Activated T-helper 1 cell treated with Interleukin-2 at 50 U/mL for 16 hours (primary cell): ENCODE measurements around the gene STK24.

Source experiments
- DNase-seq: peaks from one replicate; pipeline ENCODE4 v3.0.0-alpha.2; 2020; ENCODE audit warnings: low read depth

The STK24 gene

DNA sequence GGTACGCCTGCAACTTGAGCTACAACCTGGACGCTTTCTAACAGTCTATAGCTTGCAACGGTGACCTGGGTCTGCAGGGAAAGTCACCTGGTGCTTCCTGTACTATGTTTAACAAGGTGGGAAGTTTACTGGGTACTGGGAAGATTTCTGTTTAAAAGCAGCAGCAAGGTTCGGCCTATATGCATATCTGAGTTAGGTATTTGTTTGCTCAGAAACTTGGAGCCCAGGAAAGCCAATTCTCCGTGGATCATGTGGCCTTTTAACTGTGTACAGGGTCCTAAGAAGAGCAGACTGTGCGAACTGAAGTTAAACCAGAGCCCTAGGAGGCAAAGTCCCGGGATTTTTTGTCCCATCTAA lies 103.1 kb downstream of the STK24 start:
- no peak for DNase-seq

DNA sequence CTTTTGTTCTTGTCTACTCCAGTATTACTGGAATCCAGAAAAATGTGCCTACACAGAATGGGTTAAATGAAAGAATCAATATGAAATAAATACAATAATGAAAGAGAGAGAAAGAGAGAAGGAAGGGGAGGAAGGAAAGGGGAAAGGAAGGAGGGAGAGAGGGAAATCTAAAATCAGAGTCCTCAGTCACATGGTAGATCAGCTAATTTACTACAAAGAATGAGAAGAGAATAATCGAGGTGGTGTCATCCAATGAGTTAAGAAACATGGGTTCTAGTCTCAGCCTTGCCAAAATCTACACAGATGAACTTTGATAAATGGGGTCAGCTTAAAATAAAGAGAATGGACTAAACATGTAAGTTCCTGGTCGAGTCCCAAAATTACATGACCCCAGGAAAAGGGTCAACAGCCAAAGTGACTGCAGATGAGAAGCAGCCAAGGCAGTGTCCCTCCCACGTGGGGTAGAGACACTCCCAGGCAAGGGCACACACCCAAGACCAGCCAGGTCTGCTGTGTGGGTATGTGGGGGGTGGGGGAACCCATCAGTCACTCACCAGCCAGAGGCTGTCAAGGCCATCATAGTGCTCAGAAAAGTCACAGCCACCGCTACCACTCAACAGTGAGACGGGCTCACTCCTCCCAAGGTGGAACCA lies 103.6 kb downstream of the STK24 start:
- DNase-seq = no peak

DNA sequence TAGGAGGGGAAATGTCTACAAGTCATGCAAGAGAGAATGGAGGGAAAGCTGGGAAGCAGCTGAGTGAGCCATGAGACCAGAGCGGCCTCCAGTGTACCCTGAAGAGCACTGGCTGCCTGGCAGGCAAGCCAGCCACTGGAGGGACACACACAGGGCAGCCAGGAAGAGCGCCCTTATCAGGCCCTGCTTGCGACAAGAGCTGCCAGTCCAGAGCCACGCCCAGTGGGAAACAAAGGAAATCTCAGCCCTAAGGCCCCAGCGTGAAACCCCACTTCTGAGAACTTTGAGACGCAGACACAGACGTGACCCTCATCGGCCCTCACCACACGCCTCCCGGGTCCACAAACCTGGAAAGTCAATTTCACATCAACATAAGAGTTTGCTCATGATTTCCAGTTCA lies 105.0 kb downstream of the STK24 start:
- no peak for DNase-seq

DNA sequence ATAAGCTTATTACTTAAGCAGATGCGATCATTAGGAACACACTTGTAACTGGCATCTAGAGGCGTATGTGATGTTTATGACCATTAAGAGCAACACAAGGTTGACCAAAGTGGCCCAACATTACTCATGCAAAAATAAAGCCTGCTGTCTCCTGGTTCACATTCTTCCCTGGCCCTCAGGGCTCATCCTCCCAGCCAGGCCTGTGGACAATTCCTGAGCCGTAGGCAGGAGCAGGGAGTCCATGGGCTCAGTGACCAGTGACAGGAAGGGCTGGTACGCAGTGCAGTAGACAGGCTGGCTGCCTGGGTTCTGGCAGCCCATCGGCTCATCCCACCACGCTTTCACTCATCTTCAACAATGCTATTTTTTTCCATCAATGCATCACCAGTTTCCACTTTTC lies 106.0 kb downstream of the STK24 start:
- DNase-seq = no peak

DNA sequence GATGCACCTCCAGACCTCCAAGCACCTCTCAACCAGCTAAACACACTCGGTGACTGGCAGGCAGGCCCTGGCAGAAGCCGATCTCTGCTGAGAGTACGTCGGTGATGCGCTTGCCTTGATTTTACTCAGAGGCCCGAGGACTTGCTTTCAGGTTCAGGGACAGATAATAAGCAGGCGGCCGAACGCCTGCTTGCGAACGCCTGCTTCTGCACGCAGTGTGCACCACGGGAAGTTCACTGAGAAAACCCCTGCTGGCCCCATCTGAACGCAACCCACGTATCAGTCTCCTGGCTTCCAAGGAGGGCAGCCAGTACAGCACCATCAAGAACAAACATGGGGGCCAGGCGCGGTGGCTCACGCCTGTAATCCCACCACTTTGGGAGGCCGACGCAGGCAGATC lies 108.0 kb downstream of the STK24 start:
- DNase-seq = no peak

DNA sequence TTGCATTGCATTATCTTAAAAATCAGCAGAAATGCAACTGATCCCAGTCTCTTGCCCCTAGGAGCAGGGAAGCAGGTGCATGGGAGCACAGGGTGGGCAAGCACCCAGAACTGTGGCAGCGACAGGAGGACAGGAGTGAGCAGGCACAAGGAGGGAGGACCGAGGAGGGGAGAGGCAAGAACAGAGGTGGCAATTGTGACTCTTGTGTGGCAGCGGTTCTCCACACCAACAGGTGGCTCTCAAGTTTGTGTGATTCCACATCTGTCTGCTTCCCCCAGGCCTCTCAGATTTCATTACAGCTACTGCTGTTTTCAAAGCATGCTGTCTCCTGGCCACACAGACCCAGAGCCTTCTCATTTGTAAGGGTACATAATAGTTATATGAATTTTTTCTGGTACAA lies 108.5 kb downstream of the STK24 start:
- DNase-seq = no peak

DNA sequence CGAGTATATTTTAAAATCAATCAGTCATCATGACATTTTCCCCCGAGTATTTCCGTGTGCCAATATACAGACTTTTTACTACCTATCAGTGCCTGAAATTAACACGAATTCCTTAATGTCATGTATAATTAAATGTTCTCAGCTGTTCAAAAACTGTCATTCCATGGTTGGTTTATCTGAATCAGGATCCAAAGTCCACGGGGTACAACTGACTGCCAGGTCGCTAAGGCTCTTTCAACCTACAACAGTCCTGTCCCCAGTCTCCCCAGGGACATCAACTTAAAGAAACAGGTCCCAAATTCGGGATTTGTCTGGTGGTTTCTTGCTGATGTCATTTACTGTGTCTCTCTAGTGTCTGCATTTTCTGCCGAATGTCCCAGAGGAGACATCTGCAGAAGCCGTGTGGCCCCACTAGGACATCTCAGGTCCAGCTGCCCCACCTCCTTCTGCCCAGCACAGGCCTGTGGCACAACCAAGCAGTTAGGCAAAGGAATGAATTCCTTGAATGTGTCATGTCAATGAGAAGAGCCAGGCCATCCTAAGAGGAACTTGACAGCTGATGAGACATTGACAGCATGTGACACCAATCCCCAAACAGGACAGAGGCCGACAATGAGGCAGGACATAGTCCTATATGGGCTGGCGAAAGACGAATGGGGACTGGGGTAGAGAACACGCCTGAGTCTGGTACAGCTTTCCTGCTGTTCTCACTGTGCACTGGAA lies 109.5 kb downstream of the STK24 start:
- no peak for DNase-seq

DNA sequence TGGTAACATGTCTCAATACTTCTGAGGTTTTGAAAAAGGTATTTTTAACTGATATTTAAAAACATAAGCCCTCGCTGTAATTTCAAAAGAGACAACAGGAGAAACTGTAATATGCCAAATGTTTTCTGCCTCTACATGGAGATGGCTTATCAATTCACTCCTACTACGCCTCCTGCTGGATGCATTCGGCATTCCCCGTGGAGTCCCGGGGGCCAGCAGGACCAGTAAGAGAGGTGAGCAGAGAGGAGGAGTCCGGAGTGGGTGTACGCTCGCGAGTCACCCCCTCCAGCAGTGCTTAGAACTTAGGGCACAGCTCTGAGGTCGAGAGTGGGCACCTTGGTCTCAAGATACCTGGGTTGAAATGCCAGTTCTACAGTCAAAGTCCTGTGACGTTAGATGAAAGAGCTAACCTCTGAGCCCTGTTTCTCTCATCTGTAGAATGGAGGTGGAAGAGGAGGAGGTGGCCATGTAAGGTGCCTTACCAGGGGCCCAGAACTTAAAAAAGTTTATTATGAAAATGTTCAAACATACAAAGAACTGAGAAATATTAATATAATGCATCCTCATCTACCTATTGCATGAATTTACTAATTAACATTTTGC lies 110.2 kb downstream of the STK24 start:
- DNase-seq = peak; percentile 19

DNA sequence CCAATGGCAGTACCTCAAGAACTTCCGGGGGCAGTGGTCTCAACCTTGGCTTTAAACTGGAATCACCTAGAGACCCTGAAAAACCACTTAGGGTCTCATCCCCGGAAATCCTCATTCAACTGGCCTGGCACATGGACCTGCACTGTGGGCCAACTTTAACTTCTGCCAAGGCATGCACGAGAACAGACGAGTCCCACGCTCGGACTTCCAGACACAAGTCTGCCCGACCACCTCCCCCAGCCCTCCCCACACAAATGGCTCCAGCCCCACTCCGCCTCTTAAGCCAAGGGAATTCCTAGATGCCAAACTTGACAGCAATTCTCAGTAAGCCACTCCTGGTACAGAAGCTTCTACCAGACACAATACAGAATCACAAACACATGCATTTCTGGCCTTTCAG lies 114.0 kb downstream of the STK24 start:
- DNase-seq = no peak

DNA sequence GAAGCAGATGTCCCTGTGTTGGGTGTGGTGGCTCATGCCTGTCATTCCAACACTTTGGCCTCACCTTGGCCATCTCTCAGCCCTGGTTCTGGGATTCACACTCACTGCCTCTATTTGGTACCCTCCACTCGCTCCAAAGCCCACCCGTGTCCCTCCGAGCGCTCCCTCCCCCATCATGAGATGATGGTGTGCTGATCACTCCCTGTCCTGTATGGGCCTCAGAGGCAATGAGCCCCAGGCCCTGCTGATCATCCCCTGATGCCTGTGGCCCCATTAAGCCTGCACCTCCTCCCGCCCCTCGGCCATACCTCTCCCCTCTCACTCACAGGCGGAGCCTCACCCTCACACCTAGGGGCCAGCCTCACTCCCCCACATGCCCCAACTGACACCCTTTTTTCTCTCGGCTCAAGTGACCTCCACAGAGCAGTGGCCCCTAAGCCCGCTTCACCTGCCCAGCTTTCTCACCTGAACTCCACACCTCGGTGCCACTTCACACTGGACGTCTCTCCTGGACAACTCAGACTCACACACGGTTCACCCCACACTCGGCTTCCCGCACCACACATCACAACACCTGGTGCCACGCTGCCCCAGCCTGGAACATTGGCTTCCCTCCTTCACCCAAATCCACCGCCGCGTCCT lies 114.5 kb downstream of the STK24 start:
- DNase-seq = no peak

DNA sequence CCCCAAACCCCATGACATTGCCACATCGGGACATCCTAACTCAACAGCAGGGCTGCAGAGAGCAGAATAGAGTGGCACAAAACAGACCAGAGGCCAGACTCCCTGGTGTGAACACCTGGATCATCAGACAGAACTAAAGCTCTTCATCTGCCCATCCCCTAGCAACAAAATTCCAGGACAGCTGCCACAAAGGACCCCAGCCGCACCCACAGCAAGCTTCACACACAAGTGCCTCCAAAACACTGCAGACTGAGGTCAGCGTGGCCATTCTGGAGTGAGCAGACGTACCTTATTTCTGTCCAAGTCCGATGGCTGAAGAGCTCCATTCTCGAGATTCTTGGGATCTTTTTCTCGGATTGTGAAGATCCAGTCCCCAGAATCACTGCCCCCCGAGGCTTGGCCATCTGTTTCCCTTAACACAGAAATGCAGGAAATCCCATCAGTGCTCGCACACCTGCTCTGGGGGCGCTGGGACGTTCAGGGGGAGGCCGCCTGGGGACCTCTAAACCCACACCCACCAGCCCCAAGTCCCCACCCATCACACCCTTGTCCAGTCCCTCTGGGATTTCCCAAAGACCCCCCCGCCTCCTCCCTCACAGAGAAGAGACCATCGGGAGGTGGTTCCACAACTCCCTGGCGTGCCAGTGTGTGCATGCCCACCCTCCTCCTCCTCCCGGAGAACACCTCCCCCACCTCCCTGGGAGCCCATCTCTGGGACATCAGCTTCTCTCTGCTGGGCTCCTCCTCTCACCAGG lies 115.2 kb downstream of the STK24 start:
- DNase-seq = no peak

DNA sequence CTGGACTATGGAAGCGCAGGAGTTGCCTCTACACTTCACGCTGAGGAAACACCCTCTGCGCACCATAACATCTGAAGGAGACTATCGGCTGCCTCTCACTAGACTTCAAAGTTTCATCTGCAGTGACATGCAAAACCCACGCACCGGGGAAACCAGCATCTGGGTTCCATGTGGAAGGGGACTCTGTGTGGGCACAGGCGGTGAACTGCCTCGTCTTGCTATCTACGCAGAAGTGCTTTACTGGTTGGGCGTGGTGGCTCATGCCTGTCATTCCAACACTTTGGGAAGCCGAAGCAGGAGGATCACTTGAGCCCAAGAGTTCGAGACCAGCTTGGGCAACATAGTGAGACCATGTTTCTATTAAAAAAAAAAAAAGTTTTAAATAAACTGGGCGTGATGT lies 116.4 kb downstream of the STK24 start:
- no peak for DNase-seq

DNA sequence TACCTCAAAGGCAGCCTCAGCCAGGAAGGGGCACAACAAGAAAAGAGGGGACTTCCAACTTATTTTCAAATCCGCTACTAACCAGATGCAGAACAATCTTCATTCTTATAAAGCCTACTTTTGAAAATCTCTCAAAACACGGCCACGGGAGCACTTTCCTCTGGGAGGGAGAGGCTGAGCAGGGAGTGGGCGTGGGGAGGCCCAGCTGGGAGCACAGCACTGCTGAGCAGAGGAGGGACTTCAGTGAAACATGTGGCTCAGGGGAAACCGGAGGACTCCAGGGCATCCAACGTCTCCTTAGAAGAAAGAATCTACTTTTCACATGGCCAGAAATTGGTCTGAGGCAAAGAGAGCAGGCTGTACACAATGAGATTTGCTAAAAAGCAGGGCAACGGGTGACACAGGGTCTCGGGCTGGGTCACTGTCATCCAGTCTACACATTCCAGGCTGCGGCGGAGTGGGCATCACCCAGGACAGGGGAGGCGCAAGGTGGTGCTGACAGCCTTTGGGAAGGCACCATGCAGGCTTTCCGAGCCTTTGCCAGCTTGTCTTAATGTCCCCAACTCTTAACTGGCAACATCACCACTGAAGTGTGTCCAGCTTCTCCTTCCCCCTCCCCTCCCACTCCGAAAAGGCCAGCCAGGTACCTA lies 117.1 kb downstream of the STK24 start:
- DNase-seq = no peak

DNA sequence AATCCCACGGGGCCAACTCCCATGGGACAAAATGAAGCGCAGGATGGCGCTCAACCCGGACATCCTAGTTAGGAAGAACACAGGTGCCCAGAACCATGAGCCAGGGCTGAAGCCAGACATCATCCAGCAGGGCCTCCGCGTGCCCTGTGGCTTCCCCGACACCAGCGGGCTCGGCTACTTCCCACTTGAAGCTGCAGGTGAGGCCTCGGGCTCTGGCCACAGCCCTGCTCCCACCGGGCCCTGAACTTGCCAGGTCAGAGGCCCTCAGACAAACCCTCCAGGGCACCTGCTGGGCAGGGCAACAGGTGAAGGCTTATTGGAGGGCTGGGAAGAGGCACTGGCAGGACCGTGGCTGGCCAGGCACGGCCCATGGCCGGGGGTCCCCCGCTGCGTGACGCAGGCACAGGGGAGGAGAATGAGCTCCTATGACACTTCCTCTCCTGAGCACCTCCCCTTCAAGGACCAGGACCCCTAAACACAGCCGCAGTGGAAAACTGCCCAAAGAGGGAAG lies 117.7 kb downstream of the STK24 start:
- DNase-seq = no peak

DNA sequence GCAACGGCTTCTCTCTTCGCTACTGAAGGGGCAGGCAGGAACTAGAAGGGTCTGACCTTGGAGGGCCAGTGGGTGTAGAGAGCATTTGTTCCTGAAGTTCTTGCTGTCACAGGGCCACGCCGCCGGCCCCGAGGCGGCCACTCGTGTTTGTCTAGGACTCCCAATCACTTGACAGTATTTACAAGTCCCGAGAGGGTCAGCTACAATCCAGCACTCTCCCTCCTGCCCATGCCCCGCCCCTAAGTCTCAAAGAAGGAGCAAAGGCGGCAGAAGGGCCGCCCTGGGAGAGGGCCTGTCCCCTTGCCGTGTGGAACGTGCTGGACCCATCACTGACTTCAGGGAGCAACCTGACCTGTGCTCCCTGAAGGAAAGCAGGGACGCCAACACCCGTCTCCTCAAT lies 118.5 kb downstream of the STK24 start:
- DNase-seq = no peak

DNA sequence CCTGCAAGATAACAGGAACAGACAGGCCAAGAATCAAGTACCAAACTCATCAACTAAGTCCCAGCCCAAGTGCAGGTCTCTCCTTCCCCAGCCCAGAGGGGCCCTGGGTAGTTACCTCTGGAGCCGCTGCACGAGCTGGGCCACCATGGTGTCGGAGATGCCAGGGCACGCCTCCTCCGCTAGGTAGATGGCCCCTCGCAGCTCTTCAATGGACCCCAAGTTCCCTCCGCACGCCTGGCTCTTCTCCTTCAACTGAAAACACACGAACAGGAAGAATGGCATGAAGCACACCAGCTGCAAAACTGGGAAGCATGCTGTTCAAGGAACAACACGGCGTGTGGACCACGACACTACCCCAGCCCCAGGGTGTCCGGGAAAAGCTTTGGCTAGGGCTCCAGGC lies 119.9 kb downstream of the STK24 start:
- DNase-seq = no peak

DNA sequence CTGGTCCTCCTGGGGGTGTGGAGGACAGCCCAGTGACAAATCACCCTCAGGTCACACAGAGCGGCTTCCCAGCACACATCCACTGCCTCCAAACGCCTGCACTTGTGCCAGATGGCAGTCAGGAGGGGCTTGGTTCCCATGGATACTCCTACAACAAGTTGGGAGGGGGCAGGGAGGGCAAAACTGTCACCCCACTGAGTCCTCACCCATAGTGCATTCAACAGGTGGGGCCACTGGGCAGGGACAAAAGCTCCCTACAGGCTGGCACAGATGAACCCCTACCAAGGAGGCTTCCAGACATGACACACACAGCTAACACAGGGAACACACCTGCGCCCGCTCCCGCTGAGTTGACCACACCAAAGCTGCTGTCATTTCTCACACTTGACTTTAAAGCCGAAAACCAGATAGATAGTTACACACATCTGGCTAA lies 120.5 kb downstream of the STK24 start:
- no peak for DNase-seq

DNA sequence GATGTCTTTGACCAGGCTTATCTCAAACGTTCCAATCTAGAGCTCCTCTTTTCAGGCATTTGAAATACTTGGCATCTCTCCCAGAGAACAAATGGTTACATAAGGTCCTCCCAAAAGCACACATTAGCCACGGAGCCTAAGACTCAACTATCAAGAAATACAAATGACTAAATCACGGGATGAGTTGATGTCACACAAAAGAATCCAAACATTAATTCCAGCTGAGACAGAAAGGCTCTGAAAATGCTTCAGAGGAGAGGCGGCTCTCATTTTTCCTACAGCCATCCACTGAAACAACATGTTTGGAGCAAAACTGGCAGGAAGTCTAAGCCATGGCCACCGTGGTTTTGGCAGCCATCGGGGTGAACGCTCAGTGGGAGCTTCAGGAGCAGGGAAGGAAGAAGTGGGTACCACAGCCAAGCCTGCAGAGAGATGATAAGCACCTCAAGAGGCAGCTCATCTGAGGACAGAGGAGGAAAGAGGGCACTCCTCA lies 122.5 kb downstream of the STK24 start:
- no peak for DNase-seq

DNA sequence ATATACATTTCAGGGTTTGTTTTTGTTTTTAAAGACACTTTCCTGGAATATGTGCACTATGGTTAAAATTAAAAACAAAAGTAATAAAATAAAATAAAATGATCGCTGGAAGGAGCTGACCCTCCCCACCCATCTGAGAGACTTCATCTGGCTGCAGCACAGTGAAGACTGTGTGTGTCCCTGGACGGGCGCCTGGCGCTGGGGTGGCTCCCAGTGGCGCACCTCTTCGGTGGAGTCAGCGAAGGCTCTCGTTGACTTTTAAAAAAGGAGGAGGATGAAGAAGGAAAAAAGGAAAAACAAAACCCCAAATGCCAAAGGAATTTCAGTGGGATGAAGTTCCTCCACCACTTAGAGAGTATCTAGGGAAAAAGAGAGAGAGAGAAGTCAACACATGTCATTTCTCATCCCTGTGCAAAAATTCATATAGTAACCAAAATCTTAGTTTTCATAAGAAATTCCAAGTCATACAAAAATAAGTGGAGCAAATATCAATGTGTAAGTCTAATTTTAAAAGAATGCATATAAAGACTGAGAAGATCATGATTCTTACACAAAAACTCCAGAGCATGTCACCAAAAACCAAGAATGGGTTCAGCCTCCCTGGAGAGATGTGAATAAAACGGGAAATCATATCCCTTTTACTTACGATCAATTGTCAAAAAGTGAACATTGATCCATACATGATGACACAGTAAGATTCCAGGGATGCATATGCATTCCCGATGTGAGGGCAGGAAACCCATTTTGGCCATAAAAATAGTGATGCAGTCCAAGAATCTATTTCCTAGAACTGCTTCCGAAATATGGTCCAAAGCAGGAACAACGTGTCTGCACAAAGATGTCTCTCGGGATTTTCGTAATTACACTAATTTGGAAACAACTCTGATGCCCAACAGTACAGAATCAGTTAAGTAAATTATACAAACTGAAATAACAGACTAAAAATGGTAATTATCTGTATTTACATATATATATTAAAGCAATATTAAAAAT lies 123.8 kb downstream of the STK24 start:
- no peak for DNase-seq
